ENCODE measurements around the gene ABCG1. TPM values are rescaled to one million over a fixed set of nuclear protein-coding genes. Genes with fewer than 3 reads are reported as not detected.

ABCG1 gene
- total and polyA plus RNA-seq, 2 donors (not counting 3 experiments of a cell fraction or from before 2014, with no cell fraction given): 6.7 to 19.6 TPM

- no peaks in the 10 kb centered on the region for H3K9me1 ChIP-seq (replicated peaks; ENCODE audit: control insufficient read depth, extremely low read depth, insufficient read depth, low read length)
- H3K4me2 ChIP-seq (ENCODE audit: insufficient read depth, low read length): no peak overlapping the region
- H2AFZ ChIP-seq (ENCODE audit: low read depth, low read length): no peak overlapping the region
- intact Hi-C loops (cut with micrococcal nuclease): no loop called here
- BruUV-seq (replicated peaks): no TSS peak
- ChIA-PET POLR2A (no interaction called here), CTCF (no interaction called here)
- no peaks in the 10 kb centered on the region for H3K36me3 ChIP-seq (ENCODE audit: control insufficient read depth in 2 of 2, extremely low read depth in 1 of 2, insufficient read depth in 2 of 2, low read length in 2 of 2)
- no peak overlapping the region for H3K4me3 ChIP-seq (replicated peaks in 1 of 3; ENCODE audit: insufficient read depth in 1 of 3, low read depth in 1 of 3, low read length in 3 of 3)
- H3K79me2 ChIP-seq (ENCODE audit: control insufficient read depth, insufficient read depth, low read length): no peaks in the 10 kb centered on the region
- no peak for DNase-seq (ENCODE audit: low read depth, low spot score)
- H3K4me1 ChIP-seq (ENCODE audit: control insufficient read depth, extremely low read depth, insufficient read depth, low read length): peaks cover 16% of the 10 kb centered on the region
- peaks cover 2 to 4% of the 10 kb centered on the region in 2 experiments for H3K27me3 ChIP-seq (ENCODE audit: control insufficient read depth in 2 of 2, insufficient read depth in 2 of 2, low read length in 2 of 2)
- no peak overlapping the region for H3K27ac ChIP-seq (ENCODE audit: insufficient read depth, low read depth, low read length)
- dilution Hi-C loops (cut with MboI; ENCODE audit: extremely low pct_ligation_motif_present, low sequenced_read_pairs): no loop called here
- H4K20me1 ChIP-seq (replicated peaks; ENCODE audit: control insufficient read depth, extremely low read depth, insufficient read depth, low read length): no peaks in the 10 kb centered on the region
- no peaks in the 10 kb centered on the region for H3K9me3 ChIP-seq (replicated peaks; ENCODE audit: control insufficient read depth, insufficient read depth, low read length)
- no peak for TF ChIP-seq FOS (IDR thresholded peaks at IDR 0.05; ENCODE audit: borderline replicate concordance, insufficient read depth, low read length)
- no peak for TF ChIP-seq POLR2AphosphoS5 (IDR thresholded peaks at IDR 0.05; ENCODE audit: insufficient read depth, low read depth, low read length)
- TF ChIP-seq, protein P1, sequence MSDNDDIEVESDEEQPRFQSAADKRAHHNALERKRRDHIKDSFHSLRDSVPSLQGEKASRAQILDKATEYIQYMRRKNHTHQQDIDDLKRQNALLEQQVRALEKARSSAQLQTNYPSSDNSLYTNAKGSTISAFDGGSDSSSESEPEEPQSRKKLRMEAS (IDR thresholded peaks at IDR 0.05; ENCODE audit: insufficient read depth, insufficient read length): no peak
- no peak for TF ChIP-seq JUN (IDR thresholded peaks at IDR 0.05; ENCODE audit: borderline replicate concordance, insufficient read depth, insufficient read length, low read depth)
- no peak for TF ChIP-seq EZH2 (IDR thresholded peaks at IDR 0.05; ENCODE audit: borderline replicate concordance, low read depth, low read length, severe bottlenecking)
- no peak for TF ChIP-seq GATA2 (IDR thresholded peaks at IDR 0.05; ENCODE audit: insufficient read depth, insufficient read length, low read depth, low read length)
- TF ChIP-seq, protein P2, sequence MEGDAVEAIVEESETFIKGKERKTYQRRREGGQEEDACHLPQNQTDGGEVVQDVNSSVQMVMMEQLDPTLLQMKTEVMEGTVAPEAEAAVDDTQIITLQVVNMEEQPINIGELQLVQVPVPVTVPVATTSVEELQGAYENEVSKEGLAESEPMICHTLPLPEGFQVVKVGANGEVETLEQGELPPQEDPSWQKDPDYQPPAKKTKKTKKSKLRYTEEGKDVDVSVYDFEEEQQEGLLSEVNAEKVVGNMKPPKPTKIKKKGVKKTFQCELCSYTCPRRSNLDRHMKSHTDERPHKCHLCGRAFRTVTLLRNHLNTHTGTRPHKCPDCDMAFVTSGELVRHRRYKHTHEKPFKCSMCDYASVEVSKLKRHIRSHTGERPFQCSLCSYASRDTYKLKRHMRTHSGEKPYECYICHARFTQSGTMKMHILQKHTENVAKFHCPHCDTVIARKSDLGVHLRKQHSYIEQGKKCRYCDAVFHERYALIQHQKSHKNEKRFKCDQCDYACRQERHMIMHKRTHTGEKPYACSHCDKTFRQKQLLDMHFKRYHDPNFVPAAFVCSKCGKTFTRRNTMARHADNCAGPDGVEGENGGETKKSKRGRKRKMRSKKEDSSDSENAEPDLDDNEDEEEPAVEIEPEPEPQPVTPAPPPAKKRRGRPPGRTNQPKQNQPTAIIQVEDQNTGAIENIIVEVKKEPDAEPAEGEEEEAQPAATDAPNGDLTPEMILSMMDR (IDR thresholded peaks at IDR 0.05; ENCODE audit: extremely low read depth in 1 of 2, insufficient read depth in 1 of 2, low read depth in 1 of 2, low read length in 2 of 2): no peak
- TF ChIP-seq POLR2A (IDR thresholded peaks at IDR 0.05; ENCODE audit: low read depth, low read length): no peak
- no peak for TF ChIP-seq MYC (IDR thresholded peaks at IDR 0.05; ENCODE audit: low read depth, low read length)
- H3K9ac ChIP-seq (replicated peaks; ENCODE audit: extremely low read depth, insufficient read depth, low read length): no peak overlapping the region
- no peak for FAIRE-seq
Observed at GRCh38 chr21:42213082-42213774, 5.7 kb upstream of the ABCG1 start.

Measured in endothelial cell of umbilical vein (primary cell).